ENCODE results near the gene SNUPN. TPM values are rescaled to one million over a fixed set of nuclear protein-coding genes. Genes with fewer than 3 reads are reported as not detected.

The SNUPN gene
- total RNA-seq, 1 experiment from 2014 or later, result 12.5 TPM

DNA sequence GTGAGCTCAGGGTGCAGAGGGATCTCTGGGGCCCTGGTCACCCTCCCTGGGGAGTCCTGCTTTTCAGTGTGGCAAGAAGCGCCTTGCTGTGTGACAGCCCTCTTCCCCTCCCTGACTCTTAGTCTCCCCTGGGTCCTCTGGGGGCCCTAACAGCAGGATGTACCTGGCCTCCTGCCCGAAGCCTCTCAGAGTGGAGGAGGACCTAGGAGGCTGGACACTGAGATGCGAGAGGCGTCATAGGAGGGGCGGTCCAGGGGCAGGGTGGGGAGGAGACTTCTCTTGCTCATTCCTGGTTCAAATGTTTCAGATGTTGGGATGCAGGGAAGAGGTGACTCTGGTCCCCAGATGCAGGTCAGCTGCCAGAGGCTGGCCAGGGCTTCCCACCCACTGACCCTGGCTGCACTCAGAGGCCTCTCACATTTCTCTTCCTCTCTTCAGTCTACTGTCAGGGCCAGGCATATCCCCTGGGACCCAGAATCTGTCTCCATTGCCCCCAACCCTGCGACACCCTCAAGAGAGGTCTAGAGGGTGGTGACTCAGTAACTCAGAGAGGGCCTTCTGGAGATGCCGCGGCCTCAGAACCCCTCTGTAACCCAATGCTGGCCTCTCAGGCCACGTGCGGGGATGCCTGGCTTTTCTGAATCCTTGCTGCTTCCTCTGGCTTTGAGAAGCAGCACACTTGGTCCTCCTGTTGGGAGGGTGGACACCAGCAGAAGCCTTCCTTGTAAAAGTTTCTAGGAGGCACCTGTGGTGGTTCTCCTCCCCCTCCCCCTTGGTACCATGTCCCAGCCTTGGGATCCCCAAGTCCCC lies 48.1 kb upstream of the SNUPN start:
- Mint-ChIP-seq H3K4me1 (ENCODE audit: low read depth, unreplicated experiment) (peaks cover 7% of the 10 kb centered on the region), H3K27ac (ENCODE audit: unreplicated experiment) (peak overlapping the region; percentile 57), H3K4me3 (ENCODE audit: unreplicated experiment) (no peak overlapping the region), H3K9me3 (ENCODE audit: unreplicated experiment) (no peaks in the 10 kb centered on the region), H3K36me3 (ENCODE audit: insufficient read depth, unreplicated experiment) (no peaks in the 10 kb centered on the region), H3K27me3 (ENCODE audit: insufficient read depth, unreplicated experiment) (no peaks in the 10 kb centered on the region)
- H3K36me3 ChIP-seq (ENCODE audit: control insufficient read depth, insufficient read depth, low read length), result no peaks in the 10 kb centered on the region
- TF ChIP-seq, protein P1, sequence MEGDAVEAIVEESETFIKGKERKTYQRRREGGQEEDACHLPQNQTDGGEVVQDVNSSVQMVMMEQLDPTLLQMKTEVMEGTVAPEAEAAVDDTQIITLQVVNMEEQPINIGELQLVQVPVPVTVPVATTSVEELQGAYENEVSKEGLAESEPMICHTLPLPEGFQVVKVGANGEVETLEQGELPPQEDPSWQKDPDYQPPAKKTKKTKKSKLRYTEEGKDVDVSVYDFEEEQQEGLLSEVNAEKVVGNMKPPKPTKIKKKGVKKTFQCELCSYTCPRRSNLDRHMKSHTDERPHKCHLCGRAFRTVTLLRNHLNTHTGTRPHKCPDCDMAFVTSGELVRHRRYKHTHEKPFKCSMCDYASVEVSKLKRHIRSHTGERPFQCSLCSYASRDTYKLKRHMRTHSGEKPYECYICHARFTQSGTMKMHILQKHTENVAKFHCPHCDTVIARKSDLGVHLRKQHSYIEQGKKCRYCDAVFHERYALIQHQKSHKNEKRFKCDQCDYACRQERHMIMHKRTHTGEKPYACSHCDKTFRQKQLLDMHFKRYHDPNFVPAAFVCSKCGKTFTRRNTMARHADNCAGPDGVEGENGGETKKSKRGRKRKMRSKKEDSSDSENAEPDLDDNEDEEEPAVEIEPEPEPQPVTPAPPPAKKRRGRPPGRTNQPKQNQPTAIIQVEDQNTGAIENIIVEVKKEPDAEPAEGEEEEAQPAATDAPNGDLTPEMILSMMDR (IDR thresholded peaks at IDR 0.05; ENCODE audit: insufficient read depth in 1 of 2, low read depth in 1 of 2, low read length in 1 of 2, severe bottlenecking in 1 of 2, unreplicated experiment in 1 of 2), result no peak
- no peaks in the 10 kb centered on the region for H3K9me3 ChIP-seq
- H3K4me3 ChIP-seq (ENCODE audit: low read depth, low read length), result no peak overlapping the region
- POLR2A ChIA-PET, result interaction anchor here (1.9 to 2.6 kb wide), 2 partner anchors 26 to 33 kb away, joined by 9 to 10 read pairs; partner anchors contain the start of genes IMP3 and SNX33
- H3K4me1 ChIP-seq, result peaks cover 20% of the 10 kb centered on the region
- no peak for DNase-seq
- H3K27me3 ChIP-seq (replicated peaks; ENCODE audit: control insufficient read depth, insufficient read depth, low read length), result no peaks in the 10 kb centered on the region
- CTCF ChIA-PET, result interaction anchor here (0.8 to 2.0 kb wide), 5 partner anchors 12 to 141 kb away, joined by 3 to 13 read pairs (median 4); partner anchors contain the start of gene SNX33
- BruUV-seq (replicated peaks), result no TSS peak
- intact Hi-C loops (cut with micrococcal nuclease; ENCODE audit: unreplicated experiment), result no loop called here

DNA sequence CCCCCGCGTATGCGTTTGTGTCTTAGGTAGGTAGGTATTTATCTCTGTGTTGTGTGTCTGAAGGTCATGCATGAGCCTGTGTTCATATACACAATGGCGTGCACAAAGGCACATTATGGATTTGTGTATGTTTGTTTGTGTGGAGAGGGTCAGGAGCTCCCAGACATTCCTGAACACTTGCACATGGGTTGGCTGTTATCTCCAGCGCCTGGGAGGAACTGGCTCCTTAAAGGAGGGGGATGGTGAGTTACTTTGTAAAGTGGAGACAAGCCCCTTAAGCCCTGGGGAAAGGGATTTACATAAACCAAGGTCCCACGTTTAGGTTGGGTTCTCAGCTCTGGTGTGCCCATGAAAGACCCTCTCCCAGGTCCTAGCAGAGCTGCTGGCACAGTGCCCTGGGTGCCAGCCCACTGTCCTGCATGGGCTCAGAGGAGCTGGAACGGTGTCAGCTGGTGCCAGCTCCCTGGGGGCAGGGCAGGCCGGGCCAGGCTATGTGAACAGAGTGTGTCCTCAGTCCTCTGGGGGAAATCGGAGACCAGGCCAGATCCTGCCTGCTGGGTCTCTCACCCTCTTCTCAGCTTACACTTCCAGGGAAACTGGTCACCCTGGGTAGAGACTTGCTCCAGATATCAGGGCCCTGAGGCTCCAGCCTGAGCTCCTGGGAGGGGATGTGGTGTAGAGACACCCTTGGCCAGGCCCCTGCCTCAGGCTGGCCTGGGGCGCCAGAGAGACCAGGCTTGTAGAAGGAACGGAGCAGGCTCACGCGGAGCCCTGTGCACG lies 47.3 kb upstream of the SNUPN start:
- intact Hi-C loops (cut with micrococcal nuclease; ENCODE audit: unreplicated experiment), result loop anchor here (1.0 kb wide), 1 partner anchor 9 kb away; no protein-coding TSS in a partner anchor
- Histone ChIP-seq H3K36me3 (ENCODE audit: control insufficient read depth, insufficient read depth, low read length) (no peaks in the 10 kb centered on the region), H3K27me3 (replicated peaks; ENCODE audit: control insufficient read depth, insufficient read depth, low read length) (no peaks in the 10 kb centered on the region), H3K4me3 (ENCODE audit: low read depth, low read length) (no peak overlapping the region), H3K9me3 (no peaks in the 10 kb centered on the region), H3K4me1 (peaks cover 20% of the 10 kb centered on the region)
- TF ChIP-seq, protein P1 (IDR thresholded peaks at IDR 0.05; ENCODE audit: insufficient read depth in 1 of 2, low read depth in 1 of 2, low read length in 1 of 2, severe bottlenecking in 1 of 2, unreplicated experiment in 1 of 2), result no peak
- no peak overlapping the region for H3K4me3 Mint-ChIP-seq (ENCODE audit: unreplicated experiment)
- ChIA-PET POLR2A (interaction anchor here (0.5 to 2.6 kb wide), 3 partner anchors 26 to 472 kb away, joined by 3 to 10 read pairs (median 9); partner anchors contain the start of genes IMP3 and SNX33), CTCF (interaction anchor here (0.8 to 2.0 kb wide), 7 partner anchors 8 to 305 kb away, joined by 3 to 13 read pairs (median 3); partner anchors contain the start of genes SNUPN and SNX33)
- H3K4me1 Mint-ChIP-seq (ENCODE audit: low read depth, unreplicated experiment), result peaks cover 7% of the 10 kb centered on the region
- DNase-seq, result peak; percentile 26 to 52
- H3K9me3 Mint-ChIP-seq (ENCODE audit: unreplicated experiment), result no peaks in the 10 kb centered on the region
- BruUV-seq (replicated peaks), result no TSS peak
- H3K27ac Mint-ChIP-seq (ENCODE audit: unreplicated experiment), result peak overlapping the region; percentile 60
- H3K36me3 Mint-ChIP-seq (ENCODE audit: insufficient read depth, unreplicated experiment), result no peaks in the 10 kb centered on the region
- no peaks in the 10 kb centered on the region for H3K27me3 Mint-ChIP-seq (ENCODE audit: insufficient read depth, unreplicated experiment)

Measured in Caco-2 (cell line).